Epithelial cell of proximal tubule (primary cell): Measurements from ENCODE around the gene DTNBP1. TPM values are rescaled to one million over a fixed set of nuclear protein-coding genes. Genes with fewer than 3 reads are reported as not detected.

Source experiments
- DNase-seq: peaks from one replicate; pipeline ENCODE4 v3.0.0-alpha.2; 2011; ENCODE audit warnings: low read depth
- H3K4me3 ChIP-seq: 2 replicates; pipeline ENCODE4 v1.5.1; 2011; ENCODE audit warnings: low read depth, mild to moderate bottlenecking, low read length
- total RNA-seq: library from RNA; depleted of rRNA; stranded (reverse); fragments of >200 nt; gene quantifications from 2 replicates; pipeline ENCODE4 v1.2.3, GENCODE V29; 2015
- TF ChIP-seq, protein P1 (sequence below): conservative IDR thresholded peaks from 2 replicates; pipeline ENCODE4 v1.5.1; 2012; ENCODE audit warnings: low read depth, mild to moderate bottlenecking, low read length

Gene DTNBP1
- total RNA-seq, 1 donor from 2014 or later = 6.3 TPM

DNA sequence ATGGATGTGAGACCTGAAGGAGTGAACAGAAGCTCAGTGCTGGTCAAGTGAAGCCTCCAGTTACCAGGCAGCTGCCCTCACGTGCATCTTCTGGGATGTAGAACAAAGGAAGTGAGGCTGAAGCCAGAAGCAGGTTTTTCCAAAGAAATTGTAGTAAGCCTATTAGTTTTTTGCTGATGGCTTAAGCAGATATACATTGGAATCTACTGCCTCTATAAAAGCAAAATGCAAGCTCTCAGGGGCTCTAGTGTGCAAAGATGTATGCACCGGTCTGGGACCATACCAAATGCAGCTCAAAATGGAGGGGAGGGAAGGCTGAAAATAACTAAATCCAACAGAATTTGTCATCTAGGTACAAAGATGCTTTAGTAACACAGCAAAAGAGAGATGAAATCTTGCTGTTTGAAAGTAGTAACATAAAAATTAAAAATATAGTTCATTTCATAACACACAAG, 77.0 kb downstream of the DTNBP1 start:
- no peak overlapping the region for H3K4me3 ChIP-seq
- DNase-seq = no peak
- TF ChIP-seq, protein P1, sequence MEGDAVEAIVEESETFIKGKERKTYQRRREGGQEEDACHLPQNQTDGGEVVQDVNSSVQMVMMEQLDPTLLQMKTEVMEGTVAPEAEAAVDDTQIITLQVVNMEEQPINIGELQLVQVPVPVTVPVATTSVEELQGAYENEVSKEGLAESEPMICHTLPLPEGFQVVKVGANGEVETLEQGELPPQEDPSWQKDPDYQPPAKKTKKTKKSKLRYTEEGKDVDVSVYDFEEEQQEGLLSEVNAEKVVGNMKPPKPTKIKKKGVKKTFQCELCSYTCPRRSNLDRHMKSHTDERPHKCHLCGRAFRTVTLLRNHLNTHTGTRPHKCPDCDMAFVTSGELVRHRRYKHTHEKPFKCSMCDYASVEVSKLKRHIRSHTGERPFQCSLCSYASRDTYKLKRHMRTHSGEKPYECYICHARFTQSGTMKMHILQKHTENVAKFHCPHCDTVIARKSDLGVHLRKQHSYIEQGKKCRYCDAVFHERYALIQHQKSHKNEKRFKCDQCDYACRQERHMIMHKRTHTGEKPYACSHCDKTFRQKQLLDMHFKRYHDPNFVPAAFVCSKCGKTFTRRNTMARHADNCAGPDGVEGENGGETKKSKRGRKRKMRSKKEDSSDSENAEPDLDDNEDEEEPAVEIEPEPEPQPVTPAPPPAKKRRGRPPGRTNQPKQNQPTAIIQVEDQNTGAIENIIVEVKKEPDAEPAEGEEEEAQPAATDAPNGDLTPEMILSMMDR = no peak

DNA sequence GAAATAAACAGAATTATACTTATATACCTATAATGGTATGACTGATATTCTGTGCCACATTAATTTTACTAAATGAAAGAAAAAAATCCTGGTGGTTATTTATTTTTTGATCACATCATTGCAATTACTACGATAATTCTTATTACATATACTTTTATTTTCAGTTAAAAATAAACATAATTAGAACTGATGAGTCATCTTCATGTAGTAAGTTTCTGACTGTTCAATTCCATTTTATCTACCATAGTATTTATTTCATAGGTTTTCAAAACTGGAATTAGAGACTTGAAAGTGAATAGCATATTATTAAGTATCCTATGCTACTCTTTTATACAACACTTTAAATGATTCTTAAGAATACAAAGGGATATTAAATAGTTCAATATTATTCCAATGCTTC, 80.3 kb downstream of the DTNBP1 start:
- DNase-seq = no peak
- no peak overlapping the region for H3K4me3 ChIP-seq
- TF ChIP-seq, protein P1 = no peak

DNA sequence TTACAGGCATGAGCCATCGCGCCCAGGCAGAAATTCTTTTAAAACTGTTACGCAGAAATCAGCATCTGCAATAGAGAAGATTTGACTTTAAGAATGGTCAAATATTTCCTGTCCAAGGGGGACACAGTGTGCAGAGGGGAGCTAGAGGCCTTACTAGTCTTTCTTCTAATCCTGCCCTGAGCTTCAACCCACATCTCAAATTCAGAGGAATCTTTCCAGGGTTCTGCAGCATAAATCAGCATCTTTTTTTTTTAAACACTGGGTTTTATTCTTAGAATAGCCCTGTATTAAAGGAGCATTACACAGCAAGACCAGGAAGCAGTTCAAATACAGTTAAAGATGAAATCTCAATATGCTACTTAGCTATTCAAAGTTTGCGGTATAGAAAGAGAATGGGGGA, 81.1 kb downstream of the DTNBP1 start:
- no peak overlapping the region for H3K4me3 ChIP-seq
- no peak for DNase-seq
- TF ChIP-seq, protein P1 = no peak

DNA sequence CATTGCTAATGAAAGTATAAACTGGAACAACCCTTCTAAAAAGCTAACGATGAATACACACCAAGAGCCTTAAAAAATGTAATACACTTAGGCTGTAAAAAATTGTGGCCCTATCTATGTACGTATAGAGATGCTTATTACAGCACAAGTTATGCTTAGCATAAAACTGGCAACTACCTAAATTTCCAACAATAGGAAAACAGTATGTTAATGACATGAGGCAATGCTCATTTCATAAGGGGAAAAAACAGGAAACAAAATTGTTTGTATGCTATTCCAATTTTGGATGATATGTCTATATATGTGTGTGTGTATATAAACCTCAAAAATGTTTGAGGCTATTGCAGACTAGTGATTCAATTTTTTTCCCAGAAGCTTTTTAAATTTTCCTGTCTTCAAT, 82.5 kb downstream of the DTNBP1 start:
- H3K4me3 ChIP-seq = no peak overlapping the region
- TF ChIP-seq, protein P1 = no peak
- no peak for DNase-seq

DNA sequence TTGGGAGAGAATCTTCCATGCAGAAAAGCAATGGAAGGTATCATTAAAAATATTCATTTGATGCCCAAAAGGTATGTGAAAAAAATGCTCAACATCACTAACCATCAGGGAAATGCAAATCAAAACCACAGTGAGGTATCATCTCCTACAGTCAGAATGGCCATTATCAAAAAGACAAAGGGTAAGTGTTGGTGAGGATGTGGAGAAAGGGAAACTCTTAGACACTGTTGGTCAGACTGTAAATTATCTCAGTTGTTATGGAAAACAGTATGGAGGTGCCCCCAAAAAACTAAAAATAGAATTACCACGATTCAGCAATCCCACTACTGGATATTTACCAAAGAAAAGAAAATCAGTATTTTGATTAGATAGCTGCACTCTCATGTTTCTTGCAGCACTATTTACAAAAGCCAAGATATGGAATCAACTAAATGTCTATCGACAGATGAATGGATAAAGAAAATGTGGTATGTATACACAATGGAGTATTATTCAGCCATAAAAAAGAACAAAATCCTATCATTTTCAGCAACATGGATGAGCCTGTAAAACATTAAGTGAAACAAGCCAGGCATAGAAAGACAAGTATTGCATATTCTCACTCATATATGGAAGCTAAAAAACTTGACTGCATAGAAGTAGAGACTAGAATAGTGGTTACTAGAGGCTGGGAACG, 84.0 kb downstream of the DTNBP1 start:
- no peak for DNase-seq
- no peak overlapping the region for H3K4me3 ChIP-seq
- TF ChIP-seq, protein P1 = no peak

DNA sequence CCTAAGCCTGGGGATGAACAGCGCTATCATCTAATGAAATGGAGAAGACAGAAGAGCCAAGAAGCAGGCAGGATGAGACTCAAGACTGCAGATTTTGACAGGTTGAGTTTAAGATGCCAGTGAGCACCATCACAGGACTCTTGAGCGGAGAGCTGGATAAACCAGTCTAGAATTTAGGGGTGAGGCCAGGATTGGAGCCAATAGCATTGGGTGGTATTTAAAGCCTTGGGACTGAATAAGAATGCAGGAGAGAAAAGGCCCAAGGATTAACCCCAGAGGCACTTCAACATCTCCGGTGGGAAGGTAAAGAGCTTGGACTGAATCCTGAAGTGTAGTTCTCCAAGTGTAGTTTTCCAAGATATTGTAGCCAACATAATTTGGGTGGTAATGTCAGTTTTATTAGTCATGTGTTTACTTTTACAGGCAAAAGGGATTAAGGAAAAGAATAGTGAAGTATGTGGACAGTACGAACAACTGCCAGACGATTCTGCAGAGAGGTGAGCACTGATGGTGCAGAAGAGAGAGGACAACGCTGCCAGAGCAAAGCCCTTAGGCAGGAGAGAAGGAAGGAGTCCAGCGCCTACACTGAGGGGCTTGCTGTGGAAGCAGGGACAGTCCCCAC, 85.2 kb downstream of the DTNBP1 start:
- no peak overlapping the region for H3K4me3 ChIP-seq
- TF ChIP-seq, protein P1 = no peak
- no peak for DNase-seq

DNA sequence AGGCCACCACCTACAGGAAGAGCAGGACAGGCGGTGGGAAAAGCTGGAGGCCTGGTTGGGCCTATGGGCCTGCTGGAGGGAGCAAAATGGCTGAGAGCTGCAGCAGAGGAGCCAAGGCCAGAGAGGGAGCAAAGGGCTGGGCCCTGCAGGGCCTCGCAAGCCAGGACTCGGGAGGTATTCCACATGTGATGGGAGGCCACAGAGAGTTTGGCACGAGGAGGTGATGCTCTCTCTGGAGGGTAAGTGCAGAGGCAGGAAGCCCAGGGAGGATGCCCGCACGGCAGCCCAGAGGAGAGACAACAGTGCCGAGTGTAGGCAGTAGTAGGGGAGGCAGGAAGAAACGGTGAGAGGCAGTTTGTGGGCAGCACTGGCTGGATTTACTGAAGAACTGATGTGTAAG, 85.7 kb downstream of the DTNBP1 start:
- TF ChIP-seq, protein P1 = no peak

More for the DNA sequence above, 85.7 kb downstream of the DTNBP1 start:
- H3K4me3 ChIP-seq = no peak overlapping the region
- no peak for DNase-seq
